GM19193 (cell line): ENCODE measurements around the gene PATL2.

Experiments used
- POLR2A ChIP-seq: IDR thresholded peaks from 4 replicates; pipeline ENCODE4 v1.6.1; 2011; ENCODE audit not compliant: insufficient read depth, insufficient read length; ENCODE audit errors: extremely low read depth

Gene PATL2

GRCh38 chr15:44620081-44620480, 91.0 kb downstream of the PATL2 start:
- TF ChIP-seq POLR2A = no peak

GRCh38 chr15:44616974-44617373, 94.1 kb downstream of the PATL2 start:
- no peak for TF ChIP-seq POLR2A
